Peyer's patch (tissue), 4 donors: ENCODE measurements around the gene DOK6.

Experiments
- POLR2A ChIP-seq, 2 donors: fragments of 450-650 bp; IDR thresholded peaks; one replicate each; pipeline ENCODE4 v1.5.1; 2017; ENCODE audit warnings: antibody characterized with exemption in 2 of 2, mild to moderate bottlenecking in 2 of 2, moderate library complexity in 2 of 2
- TF ChIP-seq, protein P1 (sequence below), 6 experiments: fragments of 450-650 bp in 4 of 6; fragments of 200-600 bp in 2 of 6; sonication (generic) in 1 of 6; IDR thresholded peaks; one replicate each; pipeline ENCODE4 v1.5.1; 2017 to 2019; ENCODE audit warnings: antibody characterized with exemption in 6 of 6, mild to moderate bottlenecking in 3 of 6, moderate library complexity in 1 of 6

DNA sequence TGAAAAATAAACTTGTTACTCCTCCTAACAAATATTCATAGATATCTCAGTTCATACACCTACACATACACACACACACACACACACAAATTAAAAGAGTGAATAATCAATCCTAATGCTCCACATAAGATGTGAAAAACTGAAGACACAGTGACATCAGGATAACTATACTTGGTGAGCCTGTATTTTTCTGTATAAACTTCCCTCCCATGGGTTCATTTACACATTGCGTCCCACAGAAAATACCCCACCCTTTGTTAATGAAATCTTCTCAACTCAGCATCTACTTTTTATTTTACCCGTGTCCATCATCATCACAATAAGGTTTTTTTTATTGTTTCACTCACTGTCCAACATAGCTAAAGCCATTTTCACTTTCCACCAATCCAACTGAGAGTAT is 486.6 kb downstream of the DOK6 start:
- TF ChIP-seq, protein P1, sequence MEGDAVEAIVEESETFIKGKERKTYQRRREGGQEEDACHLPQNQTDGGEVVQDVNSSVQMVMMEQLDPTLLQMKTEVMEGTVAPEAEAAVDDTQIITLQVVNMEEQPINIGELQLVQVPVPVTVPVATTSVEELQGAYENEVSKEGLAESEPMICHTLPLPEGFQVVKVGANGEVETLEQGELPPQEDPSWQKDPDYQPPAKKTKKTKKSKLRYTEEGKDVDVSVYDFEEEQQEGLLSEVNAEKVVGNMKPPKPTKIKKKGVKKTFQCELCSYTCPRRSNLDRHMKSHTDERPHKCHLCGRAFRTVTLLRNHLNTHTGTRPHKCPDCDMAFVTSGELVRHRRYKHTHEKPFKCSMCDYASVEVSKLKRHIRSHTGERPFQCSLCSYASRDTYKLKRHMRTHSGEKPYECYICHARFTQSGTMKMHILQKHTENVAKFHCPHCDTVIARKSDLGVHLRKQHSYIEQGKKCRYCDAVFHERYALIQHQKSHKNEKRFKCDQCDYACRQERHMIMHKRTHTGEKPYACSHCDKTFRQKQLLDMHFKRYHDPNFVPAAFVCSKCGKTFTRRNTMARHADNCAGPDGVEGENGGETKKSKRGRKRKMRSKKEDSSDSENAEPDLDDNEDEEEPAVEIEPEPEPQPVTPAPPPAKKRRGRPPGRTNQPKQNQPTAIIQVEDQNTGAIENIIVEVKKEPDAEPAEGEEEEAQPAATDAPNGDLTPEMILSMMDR (IDR thresholded peaks at IDR 0.05): no peak
- no peak for TF ChIP-seq POLR2A (IDR thresholded peaks at IDR 0.05)
